D721Med (cell line): ENCODE results near the gene AFMID.

Experiments used
- DNase-seq: peaks from one replicate; pipeline ENCODE4 v3.0.0; 2011; ENCODE audit warnings: low spot score; ENCODE audit not compliant: insufficient read length
- FAIRE-seq: peaks from 2 replicates; lab custom pipeline; 2011; peaks lifted over from hg19 to GRCh38; lab: Jason Lieb, UNC
- CTCF ChIP-seq: IDR thresholded peaks from 2 replicates; pipeline ENCODE4 v1.5.1; 2012; ENCODE audit warnings: mild to moderate bottlenecking, control low read depth; ENCODE audit not compliant: insufficient read depth; ENCODE audit errors: missing control alignments

Gene AFMID

GRCh38 chr17:78142119-78142861 lies 44.9 kb upstream of the AFMID start:
- FAIRE-seq: no peak
- no peak for TF ChIP-seq CTCF
- DNase-seq: no peak

GRCh38 chr17:78143214-78144146 lies 43.7 kb upstream of the AFMID start:
- TF ChIP-seq CTCF: no peak
- DNase-seq: no peak
- no peak for FAIRE-seq

GRCh38 chr17:78144147-78144719 lies 42.9 kb upstream of the AFMID start:
- FAIRE-seq: no peak
- no peak for DNase-seq
- no peak for TF ChIP-seq CTCF

GRCh38 chr17:78144736-78145641 lies 42.2 kb upstream of the AFMID start:
- no peak for FAIRE-seq
- DNase-seq: no peak

GRCh38 chr17:78146471-78146869 lies 40.7 kb upstream of the AFMID start:
- DNase-seq (no peak), FAIRE-seq (no peak)
- TF ChIP-seq CTCF: no peak

More at GRCh38 chr17:78144736-78145641, 42.2 kb upstream of the AFMID start:
- no peak for TF ChIP-seq CTCF

- DNase-seq: no peak
- no peak for TF ChIP-seq CTCF
- FAIRE-seq: no peak
These were observed 40.3 kb upstream of the AFMID start for GRCh38 chr17:78146881-78147280.
